Muscle of leg (tissue), 11 donors: ENCODE data around the gene PRKACB. TPM values are rescaled to one million over a fixed set of nuclear protein-coding genes. Genes with fewer than 3 reads are reported as not detected.
A peak's percentile ranks its signal among the peaks of the same experiment; 100 is the strongest.

Experiments used
- DNase-seq: peaks from one replicate; pipeline ENCODE4 v3.0.0; 2013
- H3K27ac ChIP-seq: one replicate; pipeline ENCODE4 v1.5.1; 2013; ENCODE audit warnings: mild to moderate bottlenecking, low read length, control low read depth
- H3K27me3 ChIP-seq: one replicate; pipeline ENCODE4 v1.6.1; 2013; ENCODE audit warnings: low read length; ENCODE audit not compliant: control insufficient read depth, insufficient read depth
- H3K36me3 ChIP-seq: one replicate; pipeline ENCODE4 v1.6.1; 2013; ENCODE audit warnings: low read length; ENCODE audit not compliant: control insufficient read depth, insufficient read depth
- H3K4me1 ChIP-seq: one replicate; pipeline ENCODE4 v1.6.1; 2013; ENCODE audit warnings: low read length; ENCODE audit not compliant: control insufficient read depth, insufficient read depth
- H3K4me3 ChIP-seq: one replicate; pipeline ENCODE4 v1.5.1; 2013; ENCODE audit warnings: low read length, control low read depth
- H3K9me3 ChIP-seq: replicated peaks from 2 replicates; pipeline ENCODE4 v1.6.1; 2013; ENCODE audit warnings: low read depth, low read length; ENCODE audit not compliant: control insufficient read depth
- WGBS: methylation state at CpG from one replicate; pipeline ENCODE4 v1.1.5; 2013; ENCODE audit warnings: missing lambda C conversion rate; ENCODE audit not compliant: insufficient coverage; 5-methylcytosine and 5-hydroxymethylcytosine counted together
- polyA plus RNA-seq, 8 donors: library from polyadenylated mRNA; unstranded; fragments of 120-200 nt; gene quantifications; one replicate each; pipeline versions ENCODE4 v1.2.1 to v1.2.3, GENCODE V29; 2013; ENCODE audit warnings: inconsistent platforms in 1 of 8, low replicate concordance in 1 of 8; ENCODE audit not compliant: insufficient read length in 8 of 8, insufficient read depth in 1 of 8
- total RNA-seq: library from RNA; stranded (reverse); fragments of 120-200 nt; gene quantifications from one replicate; pipeline ENCODE4 v1.2.4, GENCODE V29; 2013

Gene PRKACB
- total and polyA plus RNA-seq, 9 donors, result 17.5 to 30.1 (median 21.4) TPM

DNA sequence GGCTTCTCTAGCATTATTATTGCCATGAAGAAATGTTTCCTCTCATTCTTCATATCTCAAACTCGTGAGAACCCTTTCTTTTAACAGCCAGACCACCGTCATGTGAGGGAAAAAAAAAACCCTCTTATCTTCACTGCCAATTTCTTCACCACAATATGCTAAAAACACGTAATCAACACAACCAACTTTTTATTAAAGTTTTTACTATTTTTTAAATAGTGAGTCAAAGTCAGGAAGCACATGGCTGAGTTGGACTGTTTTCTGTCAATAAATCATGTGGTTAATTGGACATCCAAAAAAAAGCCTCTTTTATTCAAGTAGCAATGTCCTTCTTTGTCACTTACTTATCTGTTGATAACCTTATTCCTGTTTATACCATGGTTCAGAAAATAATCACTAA, 101.5 kb downstream of the PRKACB start:
- Histone ChIP-seq H3K36me3 (no peaks in the 10 kb centered on the region), H3K27ac (no peak overlapping the region), H3K27me3 (no peaks in the 10 kb centered on the region), H3K4me3 (no peak overlapping the region), H3K9me3 (peaks cover 2% of the 10 kb centered on the region), H3K4me1 (no peaks in the 10 kb centered on the region)
- no peak for DNase-seq
- WGBS, result 80% methylated on average over 1 of the region's 3 CpGs

DNA sequence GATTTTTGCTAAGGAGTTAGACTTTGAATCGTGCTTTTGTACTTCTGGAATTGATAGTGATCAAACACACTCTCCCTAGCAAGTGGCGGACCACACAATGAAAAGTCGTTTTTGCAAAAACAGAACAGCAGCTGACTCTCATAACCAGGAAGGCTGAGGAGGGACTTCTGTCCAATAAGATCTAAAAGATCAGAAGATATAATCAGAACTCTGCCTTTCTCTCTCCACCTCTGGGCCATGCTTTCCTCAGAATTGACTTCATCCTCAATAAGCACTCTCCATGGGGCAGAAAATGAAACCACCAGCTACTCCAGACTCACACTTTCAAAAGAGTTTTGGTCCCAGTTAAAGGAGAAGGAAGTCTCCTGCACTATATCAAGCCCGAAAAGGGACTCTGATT, 102.1 kb downstream of the PRKACB start:
- Histone ChIP-seq H3K4me1 (no peaks in the 10 kb centered on the region), H3K27me3 (no peaks in the 10 kb centered on the region), H3K4me3 (no peak overlapping the region), H3K27ac (no peak overlapping the region), H3K36me3 (no peaks in the 10 kb centered on the region), H3K9me3 (peaks cover 2% of the 10 kb centered on the region)
- no CpG with 5 or more reads among the region's 4 CpGs for WGBS
- no peak for DNase-seq

DNA sequence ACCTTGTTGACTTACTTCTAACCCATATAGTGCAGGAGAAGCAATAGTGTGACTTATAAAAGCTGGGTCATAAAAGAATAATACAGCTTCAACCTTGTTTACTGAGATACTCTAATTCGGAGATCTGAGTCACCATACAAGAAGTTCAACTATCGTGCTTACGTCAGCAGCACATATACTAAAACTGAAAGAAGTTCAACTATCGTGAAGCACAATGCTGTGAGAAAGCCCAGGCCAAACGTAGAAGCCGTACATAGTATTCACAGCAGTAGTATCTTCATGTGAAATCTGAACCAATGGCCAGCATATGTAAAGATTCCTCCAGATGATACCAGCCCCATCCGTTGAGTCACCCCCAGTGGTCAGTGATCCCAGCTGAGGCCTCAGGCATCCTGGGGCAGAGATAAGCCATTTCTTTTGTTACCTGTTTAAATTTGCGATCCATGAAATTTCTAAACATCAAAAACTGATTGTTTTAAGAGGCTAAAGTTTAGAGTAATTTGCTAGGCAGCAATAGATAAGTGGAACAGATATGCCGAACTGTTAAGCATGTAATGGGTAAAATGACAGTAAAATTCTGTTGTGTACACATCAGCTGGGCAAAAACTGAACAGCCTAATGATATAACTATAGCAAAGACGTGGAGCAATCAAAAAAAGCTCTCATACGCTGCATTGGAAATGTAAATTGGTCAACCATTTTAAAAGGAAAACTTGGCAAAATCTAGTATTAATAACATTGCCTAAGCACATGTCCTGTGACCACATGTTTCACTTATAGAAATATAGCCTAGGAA, 103.6 kb downstream of the PRKACB start:
- H3K9me3 ChIP-seq, result peaks cover 2% of the 10 kb centered on the region
- no peak overlapping the region for H3K27ac ChIP-seq
- no peaks in the 10 kb centered on the region for H3K4me1 ChIP-seq
- no peaks in the 10 kb centered on the region for H3K27me3 ChIP-seq
- no peak for DNase-seq
- 90% methylated on average over 2 of the region's 11 CpGs for WGBS
- no peaks in the 10 kb centered on the region for H3K36me3 ChIP-seq
- no peak overlapping the region for H3K4me3 ChIP-seq

DNA sequence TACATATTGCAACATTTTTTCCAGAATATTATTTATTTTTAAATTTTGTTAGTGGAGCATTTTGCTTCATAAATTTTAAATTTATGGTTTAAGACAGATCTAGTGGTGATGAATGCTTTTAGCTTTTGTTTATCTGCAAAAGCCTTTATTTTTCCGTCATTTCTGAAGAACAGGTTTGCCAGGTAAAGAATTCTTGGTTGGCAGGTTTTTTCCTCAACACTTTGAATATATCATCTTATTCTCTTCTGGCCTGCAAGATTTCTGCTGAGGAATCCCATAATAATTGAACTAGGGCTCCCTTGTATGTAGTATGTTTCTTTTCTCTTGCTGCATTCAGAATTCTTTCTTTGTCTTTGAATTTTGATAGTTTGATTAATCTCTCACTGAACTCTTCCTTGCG, 106.6 kb downstream of the PRKACB start:
- Histone ChIP-seq H3K4me3 (no peak overlapping the region), H3K4me1 (peaks cover 4% of the 10 kb centered on the region), H3K9me3 (no peaks in the 10 kb centered on the region), H3K27ac (no peak overlapping the region), H3K27me3 (no peaks in the 10 kb centered on the region), H3K36me3 (no peaks in the 10 kb centered on the region)
- DNase-seq, result no peak
- no CpG with 5 or more reads among the region's 2 CpGs for WGBS

DNA sequence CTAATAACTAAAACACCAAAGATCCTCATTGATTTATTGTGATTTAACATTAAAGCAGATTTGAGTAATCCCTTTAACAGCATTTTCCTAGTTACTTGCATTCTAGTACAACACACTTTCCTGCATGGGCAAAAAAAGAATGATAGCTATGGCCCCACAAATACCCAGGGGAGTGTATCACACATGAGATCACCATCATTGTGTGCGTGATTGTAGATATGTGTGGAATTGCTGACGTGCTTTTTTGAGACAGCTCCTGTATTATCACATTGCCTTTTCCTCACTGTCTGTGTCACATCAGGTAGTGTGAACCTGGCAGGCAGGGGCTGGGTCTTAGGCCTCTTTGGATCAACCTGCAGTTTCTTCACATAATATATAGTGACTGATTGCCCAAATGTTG, 109.0 kb downstream of the PRKACB start:
- no CpG with 5 or more reads among the region's 2 CpGs for WGBS
- H3K27ac ChIP-seq, result no peak overlapping the region

DNA sequence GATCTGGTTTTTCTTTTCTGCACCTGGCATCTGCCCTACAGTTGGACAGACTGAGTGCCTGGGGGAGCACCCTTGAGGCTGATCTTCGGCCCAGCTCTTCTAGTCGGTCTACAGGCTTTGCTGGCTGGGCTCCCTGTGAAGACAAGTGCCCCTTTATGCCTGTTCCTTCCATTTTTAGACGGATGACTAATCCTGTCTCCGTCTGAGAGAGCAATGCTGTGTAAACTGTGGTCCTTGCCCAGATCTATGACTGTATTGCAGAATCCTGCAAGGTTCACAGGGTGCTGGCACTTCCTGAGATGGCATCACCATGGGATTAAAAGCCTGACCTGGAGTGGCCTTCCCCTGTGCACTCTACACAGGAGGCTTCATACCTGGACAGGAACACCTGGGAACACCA, 109.8 kb downstream of the PRKACB start:
- peak; percentile 44 for DNase-seq
- no peaks in the 10 kb centered on the region for H3K27me3 ChIP-seq
- no peak overlapping the region for H3K4me3 ChIP-seq
- no peaks in the 10 kb centered on the region for H3K36me3 ChIP-seq
- no peak overlapping the region for H3K27ac ChIP-seq
- peaks cover 4% of the 10 kb centered on the region for H3K4me1 ChIP-seq
- 50% methylated on average over 4 of the region's 4 CpGs for WGBS
- no peaks in the 10 kb centered on the region for H3K9me3 ChIP-seq

More for the DNA sequence above, 109.0 kb downstream of the PRKACB start:
- DNase-seq, result no peak
- Histone ChIP-seq H3K4me3 (no peak overlapping the region), H3K27me3 (no peaks in the 10 kb centered on the region), H3K36me3 (no peaks in the 10 kb centered on the region), H3K9me3 (no peaks in the 10 kb centered on the region), H3K4me1 (peaks cover 4% of the 10 kb centered on the region)

DNA sequence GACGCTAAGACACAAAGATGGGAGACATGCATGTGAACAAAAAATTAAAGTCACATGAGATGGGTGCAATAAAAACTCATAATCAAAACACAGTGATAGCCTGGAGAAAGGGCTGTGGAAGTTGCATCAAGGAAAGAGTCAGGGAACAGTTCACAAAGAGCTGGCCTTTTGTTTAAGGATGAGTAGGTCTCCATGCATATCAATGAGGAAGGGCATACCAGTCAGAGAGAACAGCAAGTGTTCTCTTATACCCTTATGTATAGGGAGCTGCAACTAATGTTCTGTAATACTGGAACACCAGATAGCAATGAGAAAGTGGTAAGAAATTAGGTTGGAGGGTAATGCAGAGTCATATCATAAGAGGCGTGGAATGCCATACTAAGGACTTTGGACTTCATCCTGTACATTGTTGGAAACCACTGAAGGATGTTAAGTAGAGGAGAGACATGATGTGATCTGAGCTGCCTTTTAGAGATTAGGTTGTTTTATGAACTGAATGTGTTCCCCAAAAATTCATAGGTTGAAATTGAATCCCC, 110.7 kb downstream of the PRKACB start:
- H3K27ac ChIP-seq, result no peak overlapping the region
- DNase-seq, result no peak
- no peaks in the 10 kb centered on the region for H3K36me3 ChIP-seq
- H3K4me1 ChIP-seq, result peaks cover 4% of the 10 kb centered on the region
- H3K9me3 ChIP-seq, result no peaks in the 10 kb centered on the region
- H3K4me3 ChIP-seq, result no peak overlapping the region
- 100% methylated on average over 1 of the region's 2 CpGs for WGBS
- H3K27me3 ChIP-seq, result no peaks in the 10 kb centered on the region

DNA sequence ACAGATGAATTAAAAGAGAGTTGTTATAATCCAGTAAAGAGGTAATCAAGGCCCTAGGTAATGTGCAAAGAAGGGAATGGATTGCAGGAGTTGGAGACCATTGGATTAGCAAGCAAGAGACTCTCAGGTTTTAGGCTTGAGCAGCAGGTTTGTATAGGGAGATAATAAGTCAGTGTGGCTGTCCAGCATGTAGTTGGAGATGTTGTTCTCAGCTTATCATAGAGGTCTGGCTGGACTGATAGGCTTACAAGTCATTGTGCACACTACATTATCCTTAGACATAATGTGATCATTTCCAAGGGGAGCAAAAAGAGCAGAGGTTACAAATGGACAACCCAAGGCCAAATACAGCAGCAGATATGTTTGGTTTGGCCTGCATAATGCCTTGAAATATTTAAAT, 111.5 kb downstream of the PRKACB start:
- Histone ChIP-seq H3K27ac (no peak overlapping the region), H3K4me3 (no peak overlapping the region), H3K36me3 (no peaks in the 10 kb centered on the region), H3K9me3 (no peaks in the 10 kb centered on the region), H3K4me1 (peaks cover 4% of the 10 kb centered on the region), H3K27me3 (no peaks in the 10 kb centered on the region)
- DNase-seq, result no peak

DNA sequence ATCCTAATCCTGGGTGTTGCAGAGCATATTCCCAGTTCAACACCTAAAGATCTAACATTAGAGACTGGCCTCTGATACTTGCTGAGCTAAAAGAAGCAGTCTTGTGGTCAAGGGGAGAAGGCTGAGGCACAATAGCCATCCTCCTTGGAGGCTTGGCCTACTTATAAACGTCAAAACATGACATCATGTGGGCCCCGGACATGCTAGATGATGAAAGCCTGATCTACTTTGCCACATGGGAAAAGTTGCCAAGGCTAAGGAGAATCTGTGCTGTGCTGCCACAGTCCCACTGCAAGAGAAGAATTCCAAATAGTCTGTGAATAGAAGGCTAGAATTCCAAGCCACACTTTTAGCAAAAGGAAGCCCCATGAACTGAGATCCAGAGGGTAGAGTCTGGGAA, 113.5 kb downstream of the PRKACB start:
- Histone ChIP-seq H3K4me3 (no peak overlapping the region), H3K36me3 (no peaks in the 10 kb centered on the region), H3K9me3 (no peaks in the 10 kb centered on the region), H3K4me1 (peaks cover 4% of the 10 kb centered on the region), H3K27me3 (no peaks in the 10 kb centered on the region), H3K27ac (no peak overlapping the region)
- DNase-seq, result no peak
- 67% methylated on average over 2 of the region's 2 CpGs for WGBS

DNA sequence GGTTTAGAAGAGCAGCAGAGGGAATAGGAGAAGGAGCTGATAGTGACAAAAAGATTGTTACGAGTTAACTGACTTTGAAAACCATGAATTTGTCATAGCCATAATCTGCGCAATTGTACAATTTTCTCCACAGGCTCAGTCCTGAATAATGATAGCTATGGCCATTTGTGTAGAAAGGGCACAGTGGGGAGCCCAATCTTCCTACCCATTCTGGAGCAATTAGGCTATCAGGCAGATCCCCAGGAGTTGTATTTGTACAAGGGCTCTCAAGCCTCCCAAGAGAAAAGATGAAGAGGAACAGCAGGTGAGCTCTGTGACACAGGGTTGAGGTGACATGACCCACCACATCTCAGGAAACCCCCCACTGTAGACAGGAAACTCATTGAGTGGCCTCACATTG, 115.3 kb downstream of the PRKACB start:
- no peak for DNase-seq
- no peaks in the 10 kb centered on the region for H3K36me3 ChIP-seq
- H3K4me1 ChIP-seq, result no peaks in the 10 kb centered on the region
- H3K4me3 ChIP-seq, result no peak overlapping the region
- no peak overlapping the region for H3K27ac ChIP-seq
- H3K9me3 ChIP-seq, result no peaks in the 10 kb centered on the region
- WGBS, result 100% methylated on average over 1 of the region's 2 CpGs
- no peaks in the 10 kb centered on the region for H3K27me3 ChIP-seq
